Skeletal muscle tissue (tissue), 4 donors: ENCODE results near the gene HIVEP3. TPM values are rescaled to one million over a fixed set of nuclear protein-coding genes. Genes with fewer than 3 reads are reported as not detected.

ENCODE experiments used
- H3K27ac ChIP-seq: one replicate; pipeline ENCODE4 v1.7.0; 2013; ENCODE audit warnings: mild to moderate bottlenecking, low read depth, low read length, inconsistent platforms
- H3K27me3 ChIP-seq, 3 donors: one replicate each; pipeline ENCODE4 v1.7.0; 2013; ENCODE audit warnings: low read length in 3 of 3; ENCODE audit not compliant: control insufficient read depth in 3 of 3, insufficient read depth in 3 of 3
- H3K36me3 ChIP-seq, 3 donors: one replicate each; pipeline ENCODE4 v1.7.0; 2013; ENCODE audit warnings: low read length in 3 of 3; ENCODE audit not compliant: control insufficient read depth in 3 of 3, insufficient read depth in 3 of 3
- H3K4me1 ChIP-seq, 3 donors: one replicate each; pipeline ENCODE4 v1.7.0; 2013; ENCODE audit warnings: low read length in 3 of 3, mild to moderate bottlenecking in 3 of 3; ENCODE audit not compliant: control insufficient read depth in 3 of 3, insufficient read depth in 3 of 3
- H3K4me3 ChIP-seq, 3 donors: one replicate each; pipeline ENCODE4 v1.7.0; 2013; ENCODE audit warnings: low read length in 3 of 3
- H3K9ac ChIP-seq, 3 donors: one replicate each; pipeline ENCODE4 v1.7.0; 2013; ENCODE audit warnings: low read length in 3 of 3, mild to moderate bottlenecking in 3 of 3, moderate library complexity in 2 of 3, low read depth in 1 of 3
- H3K9me3 ChIP-seq, 3 donors: one replicate each; pipeline ENCODE4 v1.7.0; 2013; ENCODE audit warnings: low read length in 3 of 3; ENCODE audit not compliant: control insufficient read depth in 3 of 3
- total RNA-seq: library from RNA; depleted of rRNA; stranded (reverse); fragments of >200 nt; gene quantifications from one replicate; pipeline ENCODE4 v1.2.3, GENCODE V29; 2014
- donor health status: Osteomylitis.

HIVEP3 gene
- total RNA-seq, 1 donor from 2014 or later = 0.52 TPM

DNA sequence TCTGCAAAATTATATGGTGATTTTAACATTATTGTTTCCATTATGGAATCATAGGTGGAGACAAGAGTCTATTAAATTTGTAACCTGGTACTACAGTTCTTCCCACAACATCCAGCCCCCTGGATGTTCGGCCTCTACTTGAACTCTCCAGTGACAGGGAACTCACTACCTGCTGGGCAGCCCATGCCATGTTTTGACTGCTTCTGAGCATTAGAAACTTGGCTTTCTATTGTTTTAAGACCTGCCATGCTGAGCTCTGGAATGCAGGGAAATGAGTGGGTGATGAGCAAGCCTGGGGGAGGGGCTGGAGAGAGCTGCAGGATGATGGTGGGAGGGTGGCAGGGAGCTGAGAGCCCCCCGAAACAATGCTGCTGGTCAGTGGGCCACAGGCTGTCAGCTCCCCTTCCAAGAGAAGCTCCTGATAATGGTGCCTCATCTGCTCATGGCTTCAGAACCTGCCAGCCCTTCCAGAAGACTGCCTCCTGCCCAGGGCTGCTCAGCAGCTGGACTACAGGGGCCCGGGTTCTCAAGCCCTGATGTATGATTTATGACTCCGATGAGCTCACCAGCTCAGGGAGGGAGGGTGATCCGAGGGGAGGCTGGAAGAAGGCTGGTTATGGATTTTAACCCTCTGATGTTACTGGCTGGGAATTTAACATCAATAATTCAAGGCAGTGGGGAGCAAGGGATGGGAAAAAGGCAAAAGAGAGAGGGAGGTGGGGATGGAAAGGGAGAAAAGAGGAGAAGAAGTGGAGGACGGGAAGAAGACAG lies 205.0 kb downstream of the HIVEP3 start:
- H3K27ac ChIP-seq = no peak overlapping the region
- H3K27me3 ChIP-seq = no peaks in the 10 kb centered on the region
- H3K9ac ChIP-seq = no peak overlapping the region

DNA sequence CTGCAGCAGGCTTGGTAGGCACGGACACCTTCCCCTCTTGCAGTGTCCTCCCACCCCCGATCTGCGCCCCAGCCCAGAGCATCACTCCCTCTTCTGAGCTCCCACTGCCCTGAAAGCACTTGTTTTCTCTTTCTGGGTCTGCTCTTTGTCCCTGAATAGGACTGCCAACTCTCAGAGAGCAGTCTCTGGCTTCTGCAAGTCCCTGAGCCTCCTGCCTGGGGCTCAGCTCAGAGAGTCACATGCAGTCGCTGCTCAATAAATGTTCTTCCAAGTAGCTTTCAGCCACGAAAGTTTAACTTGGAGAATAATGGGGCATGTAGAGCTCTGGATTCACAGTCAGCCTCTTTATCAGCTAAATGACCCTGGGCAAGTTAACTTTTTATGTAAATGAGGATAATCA lies 205.6 kb downstream of the HIVEP3 start:
- H3K36me3 ChIP-seq = no peaks in the 10 kb centered on the region
- no peak overlapping the region for H3K27ac ChIP-seq
- H3K9me3 ChIP-seq = no peaks in the 10 kb centered on the region
- H3K4me3 ChIP-seq = no peak overlapping the region
- H3K9ac ChIP-seq = no peak overlapping the region
- peaks cover 0 to 1% (median 0%) of the 10 kb centered on the region in 3 donors for H3K4me1 ChIP-seq
- H3K27me3 ChIP-seq = no peaks in the 10 kb centered on the region

More for the DNA sequence above, 205.0 kb downstream of the HIVEP3 start:
- no peak overlapping the region for H3K4me3 ChIP-seq
- H3K9me3 ChIP-seq = no peaks in the 10 kb centered on the region
- H3K36me3 ChIP-seq = no peaks in the 10 kb centered on the region
- H3K4me1 ChIP-seq = no peaks in the 10 kb centered on the region

DNA sequence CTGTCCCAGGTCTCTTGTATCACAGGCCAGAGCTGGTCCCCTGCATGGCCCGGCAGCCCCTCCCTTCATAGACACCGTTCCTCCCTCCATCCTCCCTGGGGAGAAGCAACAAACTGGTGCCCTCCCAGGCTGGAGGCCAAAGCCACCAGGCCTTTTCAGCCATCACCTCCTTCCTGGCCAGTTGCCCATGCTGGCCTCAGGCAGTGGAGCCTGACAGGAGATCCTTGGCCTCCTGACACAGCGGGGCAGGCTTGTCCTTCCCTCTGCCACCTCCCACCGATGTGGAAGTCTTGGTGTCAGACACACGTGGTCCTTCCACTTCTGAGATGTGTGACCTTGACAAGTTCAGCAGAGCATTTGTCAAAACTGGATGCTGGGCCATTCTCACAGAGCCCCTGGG lies 206.0 kb downstream of the HIVEP3 start:
- Histone ChIP-seq H3K27me3 (no peaks in the 10 kb centered on the region), H3K27ac (no peak overlapping the region)

DNA sequence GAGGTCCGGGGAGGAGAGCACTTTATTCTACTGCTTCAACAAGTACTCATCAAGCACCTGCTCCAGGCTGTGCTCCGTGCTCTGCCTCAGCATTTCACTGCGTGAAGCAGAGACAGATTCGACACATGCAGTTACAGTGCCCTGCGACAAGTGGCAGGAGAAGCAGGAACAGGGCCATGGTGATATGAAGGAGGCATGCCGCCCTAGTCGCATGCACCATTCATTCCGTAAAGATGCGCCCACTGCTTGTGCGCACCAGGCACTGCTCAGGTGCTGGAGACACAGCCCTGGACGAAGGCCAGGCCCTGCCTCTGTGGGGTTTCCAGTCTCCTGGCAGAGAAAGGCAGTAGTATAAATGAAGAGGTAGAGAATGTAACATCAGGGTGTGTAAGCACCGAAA lies 206.6 kb downstream of the HIVEP3 start:
- Histone ChIP-seq H3K9ac (no peak overlapping the region), H3K27me3 (no peaks in the 10 kb centered on the region), H3K4me3 (no peak overlapping the region), H3K4me1 (peaks cover 0 to 3% (median 0%) of the 10 kb centered on the region in 3 donors), H3K9me3 (no peaks in the 10 kb centered on the region), H3K27ac (no peak overlapping the region), H3K36me3 (no peaks in the 10 kb centered on the region)

More for the DNA sequence above, 206.0 kb downstream of the HIVEP3 start:
- peaks cover 0 to 3% (median 0%) of the 10 kb centered on the region in 3 donors for H3K4me1 ChIP-seq
- no peaks in the 10 kb centered on the region for H3K36me3 ChIP-seq
- no peak overlapping the region for H3K4me3 ChIP-seq
- H3K9ac ChIP-seq = no peak overlapping the region
- H3K9me3 ChIP-seq = no peaks in the 10 kb centered on the region

DNA sequence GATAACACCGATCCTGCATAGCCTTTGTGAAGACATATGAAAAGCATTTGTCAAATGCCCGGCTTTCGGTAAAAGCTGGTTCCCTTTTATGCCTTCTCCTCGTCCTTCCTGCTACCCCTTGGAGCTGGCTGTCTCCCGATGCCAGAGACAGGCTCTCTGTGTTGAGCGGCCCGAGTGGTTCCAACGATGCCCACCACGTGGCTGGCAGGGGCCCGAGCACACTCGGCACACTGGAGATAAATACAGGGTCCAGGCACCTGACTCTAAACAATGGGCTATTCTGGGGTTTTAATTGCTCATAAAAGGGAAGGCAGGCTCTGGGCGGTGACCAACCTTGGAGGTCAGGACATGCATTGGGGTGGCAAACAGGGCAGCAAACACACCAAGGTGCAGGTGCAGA lies 207.1 kb downstream of the HIVEP3 start:
- Histone ChIP-seq H3K4me3 (no peak overlapping the region), H3K9me3 (no peaks in the 10 kb centered on the region), H3K27ac (no peak overlapping the region), H3K9ac (no peak overlapping the region), H3K36me3 (no peaks in the 10 kb centered on the region), H3K4me1 (peaks cover 0 to 3% (median 0%) of the 10 kb centered on the region in 3 donors), H3K27me3 (no peaks in the 10 kb centered on the region)

DNA sequence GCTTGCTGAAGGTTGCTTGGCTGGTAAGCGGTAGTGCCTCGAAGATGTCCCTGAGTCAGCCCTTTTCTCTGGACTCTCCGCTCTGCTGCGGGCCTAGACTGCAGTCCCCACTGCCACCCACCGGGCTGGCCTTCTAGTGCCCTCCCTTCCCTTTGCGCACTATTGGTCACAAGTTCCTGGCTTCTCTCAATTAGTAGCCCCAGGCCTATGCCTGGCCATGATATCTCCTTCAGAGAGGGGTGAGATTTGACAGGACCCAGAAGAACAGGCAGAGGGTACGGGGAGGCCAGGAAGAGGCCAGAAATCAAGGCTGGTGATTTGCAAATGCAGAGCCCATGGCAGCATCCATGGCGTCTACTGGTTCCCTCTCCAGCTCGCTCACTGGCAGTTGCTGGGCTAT lies 207.7 kb downstream of the HIVEP3 start:
- Histone ChIP-seq H3K36me3 (no peaks in the 10 kb centered on the region), H3K4me3 (no peak overlapping the region), H3K4me1 (peaks cover 0 to 3% (median 0%) of the 10 kb centered on the region in 3 donors), H3K9ac (no peak overlapping the region), H3K9me3 (no peaks in the 10 kb centered on the region), H3K27me3 (no peaks in the 10 kb centered on the region), H3K27ac (no peak overlapping the region)

DNA sequence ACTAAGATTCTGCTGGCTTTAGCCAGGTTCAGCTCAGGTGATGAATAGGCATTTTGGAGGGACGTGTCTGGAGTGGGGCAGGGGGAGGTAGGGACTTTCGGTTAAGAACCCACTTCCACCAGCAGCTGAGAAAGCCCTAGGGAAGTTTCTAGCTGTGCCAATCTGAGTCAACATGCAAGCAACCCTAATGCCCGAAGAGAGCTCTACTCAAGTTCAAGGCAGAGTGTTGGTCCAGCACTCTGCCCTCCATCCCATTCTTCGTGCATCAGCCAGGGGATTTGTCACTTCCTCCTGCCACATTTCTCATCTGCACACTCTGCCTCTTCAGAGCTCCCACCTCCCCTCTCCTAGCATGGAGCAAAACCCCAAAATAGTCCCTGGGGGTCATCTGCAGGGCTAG lies 208.8 kb downstream of the HIVEP3 start:
- Histone ChIP-seq H3K9me3 (no peaks in the 10 kb centered on the region), H3K27ac (no peak overlapping the region), H3K4me3 (no peak overlapping the region), H3K27me3 (no peaks in the 10 kb centered on the region), H3K4me1 (peaks cover 0 to 3% (median 0%) of the 10 kb centered on the region in 3 donors), H3K36me3 (no peaks in the 10 kb centered on the region), H3K9ac (no peak overlapping the region)

DNA sequence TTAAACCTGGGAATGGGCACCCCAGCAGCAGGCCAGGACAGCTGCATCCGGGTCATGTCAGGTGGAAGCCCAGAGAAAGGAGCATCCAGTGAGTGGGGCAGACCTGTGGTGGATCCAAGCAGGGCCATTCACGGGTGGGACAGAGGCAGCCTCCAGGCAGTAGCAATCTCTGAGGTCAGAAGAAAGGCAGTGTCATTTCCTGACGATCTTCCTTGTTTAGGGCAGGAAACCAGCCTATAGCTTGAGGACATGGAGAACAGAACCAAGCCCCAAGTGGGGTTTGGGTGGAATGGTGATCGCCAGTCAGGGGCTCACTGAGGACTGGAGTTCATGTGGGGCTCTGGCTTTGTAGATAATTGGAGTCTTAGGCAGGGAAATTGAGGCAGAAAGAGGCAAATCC lies 209.4 kb downstream of the HIVEP3 start:
- no peak overlapping the region for H3K27ac ChIP-seq
- no peaks in the 10 kb centered on the region for H3K9me3 ChIP-seq
- peaks cover 0 to 3% (median 0%) of the 10 kb centered on the region in 3 donors for H3K4me1 ChIP-seq
- no peaks in the 10 kb centered on the region for H3K36me3 ChIP-seq
- no peak overlapping the region for H3K4me3 ChIP-seq
- H3K9ac ChIP-seq = no peak overlapping the region
- H3K27me3 ChIP-seq = no peaks in the 10 kb centered on the region

DNA sequence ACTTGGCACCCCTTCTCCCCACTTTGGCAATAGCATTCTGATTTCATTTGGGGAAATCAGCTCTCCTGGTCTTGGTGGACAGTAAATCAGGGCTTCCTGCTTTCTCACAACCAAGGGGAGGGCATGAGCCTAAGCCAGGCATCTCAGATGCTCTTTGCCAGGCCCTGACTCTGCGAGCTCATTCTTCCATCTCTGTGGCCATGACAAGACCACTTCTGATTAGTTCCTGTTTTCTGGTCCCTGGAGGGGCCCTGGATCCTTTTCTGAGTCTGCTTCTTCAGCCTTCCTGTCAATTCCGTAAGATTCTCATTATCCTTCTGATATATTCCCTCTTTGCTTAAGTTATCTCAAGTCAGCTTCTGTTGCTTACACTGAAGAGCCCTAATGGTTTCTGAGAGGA lies 210.4 kb downstream of the HIVEP3 start:
- H3K4me1 ChIP-seq = peaks cover 0 to 3% (median 2%) of the 10 kb centered on the region in 3 donors
- H3K9me3 ChIP-seq = no peaks in the 10 kb centered on the region
- H3K9ac ChIP-seq = no peak overlapping the region
- no peak overlapping the region for H3K4me3 ChIP-seq
- H3K27me3 ChIP-seq = no peaks in the 10 kb centered on the region
- no peaks in the 10 kb centered on the region for H3K36me3 ChIP-seq
- H3K27ac ChIP-seq = no peak overlapping the region

DNA sequence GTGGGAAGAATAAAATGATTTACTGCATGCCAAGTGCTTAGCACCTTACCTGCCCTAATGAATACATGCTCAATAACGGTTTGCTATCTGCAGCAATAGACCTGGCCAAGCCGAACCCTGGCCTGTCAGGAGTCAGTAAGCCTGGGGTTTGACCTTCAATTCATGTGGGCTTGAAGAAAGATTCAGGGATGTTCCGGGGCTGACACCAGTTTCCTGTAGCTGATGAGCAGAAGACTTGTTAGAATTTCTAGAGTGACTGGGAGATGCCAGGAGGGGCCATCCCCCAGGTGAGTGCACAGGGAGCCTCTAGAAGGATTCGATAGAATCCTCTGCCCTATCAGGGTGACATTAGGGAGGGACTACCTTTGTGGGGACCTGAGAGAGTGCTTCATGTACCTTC lies 210.9 kb downstream of the HIVEP3 start:
- no peaks in the 10 kb centered on the region for H3K36me3 ChIP-seq
- no peak overlapping the region for H3K9ac ChIP-seq
- no peaks in the 10 kb centered on the region for H3K9me3 ChIP-seq
- H3K27me3 ChIP-seq = no peaks in the 10 kb centered on the region
- H3K27ac ChIP-seq = no peak overlapping the region
- H3K4me3 ChIP-seq = no peak overlapping the region
- peaks cover 0 to 3% (median 2%) of the 10 kb centered on the region in 3 donors for H3K4me1 ChIP-seq
